Activated CD4-positive, alpha-beta T cell treated with anti-CD3 and anti-CD28 coated beads, Interleukin-2, amount 50 U/mL, for 48 hours (primary cell): ENCODE measurements around the gene COASY.
"Not testable (repeated sequence)": the region's sequence is repeated elsewhere in the genome, so short reads cannot be mapped to it uniquely, and the experiment has no call there.

Experiments
- DNase-seq, 2 experiments: peaks; one replicate each; pipeline ENCODE4 v3.0.0-alpha.2; 2020

Gene COASY

DNA sequence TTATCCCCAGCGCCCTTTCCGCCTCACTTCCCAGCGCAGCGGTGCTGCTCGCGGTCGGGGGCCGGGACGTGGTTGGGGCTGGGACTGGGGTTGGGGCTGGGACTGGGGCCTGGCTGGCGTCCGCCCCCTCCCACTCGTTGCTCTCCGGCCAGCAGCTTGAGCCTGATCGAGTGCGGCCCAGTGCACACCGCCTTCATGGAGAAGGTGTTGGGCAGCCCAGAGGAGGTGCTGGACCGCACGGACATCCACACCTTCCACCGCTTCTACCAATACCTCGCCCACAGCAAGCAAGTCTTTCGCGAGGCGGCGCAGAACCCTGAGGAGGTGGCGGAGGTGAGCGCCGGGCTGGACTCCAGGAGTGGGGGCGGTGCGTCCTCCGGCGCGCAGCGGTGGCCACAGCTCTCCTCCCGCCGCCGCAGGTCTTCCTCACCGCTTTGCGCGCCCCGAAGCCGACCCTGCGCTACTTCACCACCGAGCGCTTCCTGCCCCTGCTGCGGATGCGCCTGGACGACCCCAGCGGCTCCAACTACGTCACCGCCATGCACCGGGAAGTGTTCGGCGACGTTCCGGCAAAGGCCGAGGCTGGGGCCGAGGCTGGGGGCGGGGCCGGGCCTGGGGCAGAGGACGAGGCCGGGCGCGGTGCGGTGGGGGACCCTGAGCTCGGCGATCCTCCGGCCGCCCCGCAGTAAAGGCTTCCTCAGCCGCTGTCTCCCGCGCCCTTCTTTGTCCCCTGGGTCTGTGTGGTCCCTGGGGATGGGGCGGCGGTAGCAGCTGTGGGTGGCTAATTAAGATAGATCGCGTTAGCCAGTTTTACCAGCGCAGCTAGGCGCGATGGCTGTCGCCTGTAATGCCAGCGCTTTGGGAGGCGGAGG, 7.5 kb upstream of the COASY start:
- peak; percentile 82 to 84 for DNase-seq

DNA sequence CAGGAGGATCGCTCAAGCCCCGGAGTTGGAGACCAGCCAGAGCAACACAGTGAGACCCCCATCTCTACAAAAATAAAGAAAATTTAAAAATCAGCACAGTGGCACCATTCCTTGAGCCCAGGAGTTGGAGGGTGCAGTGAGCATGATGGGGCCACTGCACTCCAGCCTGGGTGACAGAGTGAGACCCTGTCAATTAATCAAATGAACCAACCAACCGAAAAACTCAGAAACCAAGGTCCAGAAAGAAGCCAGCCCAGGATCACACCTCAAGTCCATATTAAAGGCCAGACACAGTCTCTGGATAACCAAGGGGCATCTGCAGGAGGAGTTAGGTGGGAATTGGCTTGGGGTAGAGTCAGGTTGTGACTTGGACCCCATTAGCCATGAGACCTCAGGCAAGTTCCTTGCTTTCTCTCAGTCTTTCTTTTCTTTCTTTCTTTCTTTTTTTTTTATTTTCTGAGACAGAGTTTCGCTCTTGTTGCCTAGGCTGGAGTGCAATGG, 6.8 kb upstream of the COASY start:
- DNase-seq: no peak

DNA sequence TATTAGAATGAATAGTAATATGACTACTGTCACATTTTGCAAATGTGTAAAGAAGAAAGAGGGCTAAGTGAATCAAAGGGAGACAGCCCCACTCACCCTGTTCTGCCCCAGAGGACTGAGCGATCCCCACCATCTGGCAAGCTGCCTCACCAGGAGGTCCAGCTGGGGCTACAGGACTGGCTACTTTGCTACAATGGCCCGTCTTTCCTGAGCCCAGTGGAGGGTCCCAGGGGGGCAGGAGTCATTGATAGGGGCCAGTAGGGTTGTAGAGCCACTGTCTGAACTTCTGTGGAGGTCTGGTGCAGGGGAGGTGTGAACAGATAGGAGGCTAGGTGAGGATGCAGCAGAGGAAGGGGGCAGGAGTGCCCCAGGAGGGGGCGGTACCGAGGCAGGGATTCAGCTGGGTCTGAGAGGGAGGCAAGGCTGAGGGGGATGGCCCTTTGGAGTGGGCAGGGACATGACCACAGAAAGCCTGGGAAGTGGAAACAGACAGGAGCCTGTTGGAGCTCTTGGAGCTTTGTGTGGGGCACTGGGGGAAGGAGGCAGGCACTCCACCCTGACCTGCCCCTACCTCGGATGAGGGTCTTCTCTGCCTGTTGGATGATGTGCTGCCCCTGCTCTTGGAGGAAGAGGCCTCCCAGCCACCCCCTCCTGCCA, 5.9 kb upstream of the COASY start:
- not testable (repeated sequence) for DNase-seq

DNA sequence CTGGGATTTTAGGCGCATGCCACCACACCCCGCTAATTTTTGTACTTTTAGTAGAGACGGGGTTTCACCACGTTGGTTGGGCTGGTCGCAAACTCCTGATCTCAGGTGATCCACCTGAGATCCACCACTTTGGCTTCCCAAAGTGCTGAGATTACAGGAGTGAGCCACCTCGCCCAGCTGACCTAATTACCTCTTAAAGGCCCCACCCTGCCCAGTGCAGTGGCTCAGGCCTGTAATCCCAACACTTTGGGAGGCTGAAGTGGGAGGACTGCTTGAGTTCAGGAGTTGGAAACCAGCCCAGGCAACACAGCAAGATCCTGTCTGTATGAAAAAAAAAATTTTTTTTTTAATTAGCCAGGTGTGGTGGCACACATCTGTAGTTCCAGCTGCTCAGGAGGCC, 2.9 kb upstream of the COASY start:
- DNase-seq: no peak

DNA sequence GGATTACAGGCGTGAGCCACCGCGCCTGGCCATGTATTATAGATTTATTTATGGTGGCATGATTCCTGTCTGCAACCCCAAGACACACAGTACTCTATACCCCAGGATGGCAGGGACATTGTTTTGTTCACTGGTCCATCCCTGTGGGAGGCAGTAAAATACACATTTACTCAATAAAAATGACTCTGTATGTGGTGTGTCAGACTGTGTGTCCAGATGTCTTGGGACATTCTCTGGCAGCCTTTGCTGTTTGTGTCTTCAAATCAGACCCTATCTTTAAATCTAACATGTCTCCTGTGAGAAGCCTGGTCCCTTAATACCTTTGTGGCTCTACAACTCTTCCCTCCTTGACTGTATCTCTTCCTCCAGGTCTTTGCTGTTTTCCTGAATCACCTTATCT, 1.7 kb upstream of the COASY start:
- no peak for DNase-seq

DNA sequence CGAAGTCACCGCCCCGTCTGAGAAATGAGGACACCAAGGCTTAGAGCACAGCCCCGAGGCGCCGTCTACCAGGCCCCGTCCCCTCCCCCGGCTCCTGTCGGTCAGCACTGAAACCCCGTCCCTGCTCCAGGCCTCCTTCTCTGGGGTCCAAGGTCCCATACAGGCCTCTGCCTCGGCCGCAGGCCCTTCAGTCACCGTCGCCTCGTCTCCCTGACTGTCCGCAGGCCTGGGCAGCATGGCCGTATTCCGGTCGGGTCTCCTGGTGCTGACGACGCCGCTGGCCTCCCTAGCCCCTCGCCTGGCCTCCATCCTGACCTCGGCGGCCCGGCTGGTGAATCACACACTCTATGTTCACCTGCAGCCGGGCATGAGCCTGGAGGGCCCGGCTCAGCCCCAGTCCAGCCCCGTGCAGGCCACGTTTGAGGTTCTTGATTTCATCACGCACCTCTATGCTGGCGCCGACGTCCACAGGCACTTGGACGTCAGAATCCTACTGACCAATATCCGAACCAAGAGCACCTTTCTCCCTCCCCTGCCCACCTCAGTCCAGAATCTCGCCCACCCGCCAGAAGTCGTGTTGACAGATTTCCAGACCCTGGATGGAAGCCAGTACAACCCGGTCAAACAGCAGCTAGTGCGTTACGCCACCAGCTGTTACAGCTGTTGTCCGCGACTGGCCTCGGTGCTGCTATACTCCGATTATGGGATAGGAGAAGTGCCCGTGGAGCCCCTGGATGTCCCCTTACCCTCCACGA, 617 bp downstream of the COASY start:
- no peak for DNase-seq

DNA sequence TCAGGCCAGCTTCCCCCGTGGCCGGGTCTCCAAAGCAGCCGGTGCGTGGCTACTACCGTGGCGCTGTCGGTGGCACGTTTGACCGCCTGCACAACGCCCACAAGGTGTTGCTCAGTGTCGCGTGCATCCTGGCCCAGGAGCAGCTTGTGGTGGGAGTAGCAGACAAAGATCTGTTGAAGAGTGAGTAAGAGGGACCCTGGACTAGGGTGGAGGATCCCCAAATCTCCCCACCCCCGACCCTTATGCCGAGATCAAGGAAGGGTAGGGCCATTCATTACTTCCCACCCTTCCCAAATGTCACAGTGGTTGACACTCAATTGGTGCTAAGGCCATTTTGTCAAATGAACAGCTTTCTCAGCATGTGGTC, 1.2 kb downstream of the COASY start:
- DNase-seq: no peak

DNA sequence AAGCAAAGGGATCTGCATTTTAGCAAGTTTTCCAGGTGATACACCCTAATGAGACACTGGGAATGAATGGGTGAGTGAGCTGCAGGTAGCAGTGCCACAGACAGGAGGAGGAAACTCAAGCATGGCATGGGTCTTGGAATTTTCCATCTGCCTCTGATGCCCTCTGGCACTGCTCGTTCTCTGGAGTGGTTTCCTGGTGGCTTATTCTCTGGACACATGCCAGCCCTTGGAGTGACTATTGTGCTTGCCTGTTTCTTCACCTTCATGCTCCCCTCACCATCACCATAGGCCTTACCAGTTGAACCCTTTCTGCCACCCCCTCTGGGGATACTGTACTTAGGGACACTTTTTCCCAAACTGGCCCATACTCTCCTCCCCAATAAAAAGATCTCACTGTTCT, 1.6 kb downstream of the COASY start:
- no peak for DNase-seq

DNA sequence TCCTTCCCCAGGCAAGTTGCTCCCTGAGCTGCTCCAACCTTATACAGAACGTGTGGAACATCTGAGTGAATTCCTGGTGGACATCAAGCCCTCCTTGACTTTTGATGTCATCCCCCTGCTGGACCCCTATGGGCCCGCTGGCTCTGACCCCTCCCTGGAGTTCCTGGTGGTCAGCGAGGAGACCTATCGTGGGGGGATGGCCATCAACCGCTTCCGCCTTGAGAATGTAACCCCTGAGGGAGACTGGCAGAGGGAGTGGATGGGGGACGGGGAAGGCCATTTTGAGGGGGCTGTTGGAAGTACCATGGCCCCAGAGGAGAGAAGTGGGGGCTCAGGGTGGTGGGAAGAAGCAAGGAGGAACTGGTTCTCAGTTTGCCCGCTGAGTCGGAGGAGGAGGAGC, 2.0 kb downstream of the COASY start:
- DNase-seq: no peak

DNA sequence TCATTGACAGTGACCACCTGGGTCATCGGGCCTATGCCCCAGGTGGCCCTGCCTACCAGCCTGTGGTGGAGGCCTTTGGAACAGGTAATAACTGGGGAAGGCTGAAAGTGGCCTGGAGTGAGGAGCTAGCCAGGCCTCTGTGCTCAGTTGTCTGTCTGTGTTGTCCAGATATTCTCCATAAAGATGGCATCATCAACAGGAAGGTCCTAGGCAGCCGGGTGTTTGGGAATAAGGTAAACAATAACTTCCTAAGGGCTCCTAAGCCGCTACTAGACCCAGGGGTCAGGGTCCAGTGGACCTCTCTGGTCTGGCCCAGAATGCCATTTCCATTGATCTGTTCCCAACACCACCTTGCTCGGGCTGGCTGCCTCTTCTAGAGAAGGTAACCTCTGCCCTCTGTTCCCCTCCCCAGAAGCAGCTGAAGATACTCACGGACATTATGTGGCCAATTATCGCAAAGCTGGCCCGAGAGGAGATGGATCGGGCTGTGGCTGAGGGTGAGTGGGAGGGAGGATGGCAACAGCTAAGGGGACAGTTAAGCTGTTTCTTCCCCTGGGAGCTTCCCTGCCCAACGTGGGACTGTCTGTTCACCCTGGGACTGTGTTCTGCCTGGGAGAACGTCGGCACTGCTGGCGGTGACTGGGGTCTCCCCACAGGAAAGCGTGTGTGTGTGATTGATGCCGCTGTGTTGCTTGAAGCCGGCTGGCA, 3.0 kb downstream of the COASY start:
- no peak for DNase-seq

DNA sequence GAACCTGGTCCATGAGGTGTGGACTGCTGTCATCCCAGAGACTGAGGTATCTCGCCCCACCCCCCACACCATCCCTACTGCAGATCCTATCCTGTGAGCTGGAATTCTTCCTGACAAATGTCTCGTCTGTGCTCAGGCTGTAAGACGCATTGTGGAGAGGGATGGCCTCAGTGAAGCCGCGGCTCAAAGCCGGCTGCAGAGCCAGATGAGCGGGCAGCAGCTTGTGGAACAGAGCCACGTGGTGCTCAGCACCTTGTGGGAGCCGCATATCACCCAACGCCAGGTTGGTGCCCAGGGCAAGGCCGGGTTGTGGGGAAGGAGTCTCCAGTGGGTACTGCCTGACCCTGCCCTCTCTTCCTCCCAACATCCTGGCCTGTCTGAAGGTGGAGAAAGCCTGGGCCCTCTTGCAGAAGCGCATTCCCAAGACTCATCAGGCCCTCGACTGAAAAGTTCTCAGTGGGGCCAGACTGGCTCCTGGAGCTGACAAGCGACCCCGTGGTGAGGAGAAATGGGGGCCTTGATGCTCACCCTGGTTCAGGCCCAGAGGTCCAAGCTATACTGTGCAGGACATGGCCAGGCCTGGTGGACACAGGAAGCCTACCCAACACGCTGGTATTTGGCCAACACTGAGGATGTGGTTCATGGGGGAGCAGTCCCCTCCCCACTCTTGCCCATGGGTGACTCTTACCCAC, 3.7 kb downstream of the COASY start:
- no peak for DNase-seq

DNA sequence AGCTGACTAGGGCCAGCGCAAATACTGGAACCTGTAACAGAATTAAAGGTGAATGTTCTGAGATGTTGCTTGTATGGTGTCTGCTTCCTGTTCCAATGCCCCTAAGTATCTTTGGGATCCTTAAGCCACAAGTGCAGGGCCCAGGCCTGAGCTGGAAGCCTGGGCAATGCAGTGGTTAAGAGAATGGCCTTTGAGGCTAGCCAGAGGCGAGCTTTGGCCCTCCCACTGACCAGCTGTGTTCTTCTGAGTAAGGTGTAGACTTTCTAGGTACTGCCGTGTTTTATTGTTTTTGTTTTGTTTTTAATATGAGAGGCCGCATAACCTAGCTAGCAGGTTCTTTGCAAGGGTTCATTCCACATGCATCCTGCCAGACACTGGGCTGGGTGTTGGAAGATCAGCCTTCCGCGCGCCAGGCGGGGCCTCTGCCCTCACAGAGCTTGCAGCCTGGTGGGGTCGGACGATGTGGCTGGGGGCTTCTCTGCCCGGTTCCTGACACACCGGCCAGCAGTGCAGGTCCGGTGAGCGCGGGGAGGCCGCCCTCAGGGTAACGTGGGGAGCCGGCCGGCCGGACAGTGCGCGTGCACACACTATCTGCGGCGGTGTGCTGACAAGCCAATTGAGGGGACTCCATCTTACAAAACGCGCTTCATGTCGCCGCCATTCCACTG, 4.4 kb downstream of the COASY start:
- DNase-seq: no peak

DNA sequence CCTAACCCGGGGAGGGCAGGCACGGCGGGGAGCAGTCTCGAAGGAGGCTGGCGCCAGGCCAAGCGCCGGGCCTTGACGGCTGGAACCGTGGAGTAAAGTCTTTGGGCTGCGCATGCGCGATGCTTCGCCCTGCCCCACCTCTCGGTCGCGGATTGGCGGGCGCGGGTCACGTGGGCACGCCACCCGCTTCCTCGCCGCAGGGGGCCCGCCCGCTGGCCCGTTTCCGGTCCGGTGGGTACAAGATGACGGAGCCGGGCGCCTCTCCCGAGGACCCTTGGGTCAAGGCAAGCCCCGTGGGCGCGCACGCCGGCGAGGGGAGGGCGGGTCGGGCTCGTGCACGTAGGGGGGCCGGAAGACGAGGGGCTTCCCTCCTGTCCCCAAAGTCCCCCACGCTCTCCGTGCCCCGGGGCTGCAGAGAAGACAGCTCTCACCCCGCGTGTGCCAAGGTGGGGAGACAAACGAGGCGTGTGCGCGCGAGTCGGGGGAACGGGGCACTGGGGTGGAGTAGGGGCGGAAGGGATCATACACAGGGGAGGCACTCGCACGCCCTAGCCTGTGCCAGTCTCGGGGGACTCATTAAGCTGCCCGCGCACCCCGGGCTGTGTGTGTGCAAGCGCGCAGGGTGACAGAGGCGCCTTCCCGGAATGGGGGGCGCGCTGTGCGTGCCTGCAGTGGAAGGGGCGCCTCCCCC, 5.1 kb downstream of the COASY start, which contains the start of gene MLX:
Gene MLX (plus strand): TSS at position 218 of the 691 bp plus-strand sequence. CDS start 25 bp downstream, at position 243.
- peak; percentile 91 to 92 for DNase-seq

DNA sequence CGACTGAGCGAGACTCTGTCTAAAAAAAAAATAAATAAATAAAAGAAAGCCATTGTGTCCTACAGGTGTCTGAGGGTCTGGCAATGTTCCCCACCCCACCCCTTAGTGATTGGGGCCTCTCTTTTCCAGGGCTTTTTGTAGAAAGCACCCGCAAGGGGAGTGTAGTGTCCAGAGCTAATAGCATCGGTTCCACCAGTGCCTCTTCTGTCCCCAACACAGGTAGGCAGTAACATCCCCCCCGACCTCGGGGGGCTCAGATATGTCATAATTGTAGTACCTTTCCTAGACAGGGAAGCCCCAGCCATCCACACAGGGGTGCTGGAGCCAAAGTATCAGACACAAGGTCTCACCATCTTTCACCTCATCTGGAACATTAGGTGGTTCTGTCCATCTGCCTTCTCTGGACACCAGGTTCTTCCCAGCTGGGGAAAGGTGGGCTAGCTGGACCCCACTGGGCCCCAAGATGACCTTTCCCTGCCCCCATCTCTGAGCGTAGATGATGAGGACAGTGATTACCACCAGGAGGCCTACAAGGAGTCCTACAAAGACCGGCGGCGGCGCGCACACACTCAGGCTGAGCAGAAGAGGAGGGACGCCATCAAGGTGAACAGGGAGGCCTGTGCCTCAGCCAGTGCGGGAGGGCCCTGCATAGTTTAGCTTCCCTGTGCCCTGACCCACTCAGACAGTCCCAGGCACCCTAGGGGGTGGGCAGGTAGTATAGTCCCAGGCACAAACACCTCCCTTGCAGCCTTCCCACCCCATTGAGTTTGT, 6.6 kb downstream of the COASY start:
- DNase-seq: no peak

DNA sequence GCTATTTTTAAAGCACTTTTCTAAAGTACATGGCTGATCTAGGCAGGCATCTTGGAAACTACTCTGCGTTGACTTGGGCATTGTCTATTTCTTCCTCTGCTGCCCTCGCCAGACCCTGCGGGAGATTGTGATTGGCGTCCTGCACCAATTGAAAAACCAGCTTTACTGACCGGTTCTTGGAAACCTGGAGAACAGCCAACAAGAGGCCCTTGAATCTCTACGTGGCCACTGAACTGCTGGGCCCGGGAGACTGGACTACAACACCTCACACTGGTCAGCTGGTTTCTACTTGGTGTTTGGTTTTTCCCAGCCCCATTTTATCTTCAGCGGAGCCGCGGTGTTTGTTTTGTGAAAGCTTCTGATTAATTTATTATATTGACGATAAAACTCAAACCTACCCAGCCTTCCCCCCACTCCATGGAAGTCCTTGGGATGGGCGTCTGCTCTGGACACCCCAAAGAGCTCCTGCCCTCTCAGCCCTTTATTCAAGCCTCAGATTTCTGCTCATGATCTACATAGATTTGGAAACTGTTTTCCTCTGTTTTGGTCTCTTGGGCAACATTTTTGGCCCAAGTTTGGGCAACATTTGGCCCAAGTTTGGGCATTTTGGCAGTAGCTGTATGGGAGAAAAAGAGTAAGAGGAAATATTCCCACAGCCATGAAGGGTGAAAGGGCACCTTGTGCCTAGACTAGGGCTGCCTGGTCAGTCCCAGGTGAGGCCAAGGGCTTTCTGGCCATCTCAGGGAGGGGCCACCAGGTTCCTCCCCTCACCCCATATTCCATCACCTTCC, 9.7 kb downstream of the COASY start:
- DNase-seq: no peak

DNA sequence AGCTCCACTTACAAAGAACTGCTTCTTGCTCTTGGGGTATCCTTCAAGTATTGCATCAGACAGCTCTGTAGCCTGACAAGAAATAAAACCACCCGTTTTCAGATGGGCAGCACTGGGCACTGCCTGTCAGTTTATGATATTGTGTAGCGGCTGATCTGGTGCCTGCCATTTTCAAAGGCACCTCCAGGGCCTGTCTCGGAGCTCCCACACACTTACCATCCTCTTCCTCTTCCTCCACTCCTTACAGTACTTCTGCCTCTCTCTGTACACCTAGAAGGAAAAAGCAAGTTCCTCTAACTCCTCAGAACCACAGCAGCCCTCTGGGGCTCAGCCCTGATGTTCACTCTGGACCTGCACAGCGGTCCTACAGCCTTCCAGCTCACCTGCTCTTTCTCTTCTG, 11.1 kb downstream of the COASY start:
- no peak for DNase-seq

DNA sequence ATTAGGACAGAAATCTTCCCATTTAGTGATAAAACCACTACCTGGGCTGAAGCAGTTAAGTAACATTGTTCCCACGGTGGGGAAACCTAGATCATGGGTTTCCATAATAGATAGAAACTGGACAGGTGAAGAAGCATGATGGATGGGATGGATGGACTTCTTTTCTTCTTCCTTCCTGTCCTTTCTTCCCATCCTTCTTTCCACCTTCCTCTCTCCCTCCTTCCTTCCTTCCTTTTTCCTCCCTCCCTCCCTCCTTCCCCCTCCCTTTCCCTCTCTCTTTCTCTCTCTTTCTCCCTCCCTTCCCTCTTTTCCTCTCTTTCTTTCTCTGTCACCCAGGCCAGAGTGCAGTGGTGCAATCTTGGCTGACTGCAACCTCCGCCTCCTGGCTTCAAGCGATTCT, 12.5 kb downstream of the COASY start:
- DNase-seq: no peak

DNA sequence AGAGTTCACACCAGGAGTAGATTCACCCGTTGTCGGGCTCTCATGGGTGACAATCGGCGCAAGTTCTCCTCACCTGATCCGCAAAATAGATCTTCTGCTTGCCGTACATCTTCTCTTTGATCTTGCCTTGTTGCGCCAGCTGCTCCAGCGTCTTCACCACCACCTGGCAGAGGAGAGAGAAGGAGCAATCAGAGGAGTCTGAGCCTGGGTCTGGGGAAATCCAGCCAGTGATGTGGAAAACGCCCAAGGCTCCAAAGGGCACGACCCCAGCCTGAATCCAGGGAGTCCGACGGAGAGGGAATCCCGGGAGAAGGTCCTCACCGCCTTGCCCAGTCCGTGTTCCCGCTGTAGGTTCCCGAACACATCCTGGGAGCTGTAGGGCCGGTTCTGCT, 15.2 kb downstream of the COASY start:
- peak in 1 of 2 experiments; percentile 36 for DNase-seq
